Measurements from ENCODE around the gene P4HB. TPM values are rescaled to one million over a fixed set of nuclear protein-coding genes. Genes with fewer than 3 reads are reported as not detected.
A peak's percentile ranks its signal among the peaks of the same experiment; 100 is the strongest.

Gene P4HB
- polyA plus RNA-seq, 1 donor from 2014 or later, result 82.8 TPM

DNA sequence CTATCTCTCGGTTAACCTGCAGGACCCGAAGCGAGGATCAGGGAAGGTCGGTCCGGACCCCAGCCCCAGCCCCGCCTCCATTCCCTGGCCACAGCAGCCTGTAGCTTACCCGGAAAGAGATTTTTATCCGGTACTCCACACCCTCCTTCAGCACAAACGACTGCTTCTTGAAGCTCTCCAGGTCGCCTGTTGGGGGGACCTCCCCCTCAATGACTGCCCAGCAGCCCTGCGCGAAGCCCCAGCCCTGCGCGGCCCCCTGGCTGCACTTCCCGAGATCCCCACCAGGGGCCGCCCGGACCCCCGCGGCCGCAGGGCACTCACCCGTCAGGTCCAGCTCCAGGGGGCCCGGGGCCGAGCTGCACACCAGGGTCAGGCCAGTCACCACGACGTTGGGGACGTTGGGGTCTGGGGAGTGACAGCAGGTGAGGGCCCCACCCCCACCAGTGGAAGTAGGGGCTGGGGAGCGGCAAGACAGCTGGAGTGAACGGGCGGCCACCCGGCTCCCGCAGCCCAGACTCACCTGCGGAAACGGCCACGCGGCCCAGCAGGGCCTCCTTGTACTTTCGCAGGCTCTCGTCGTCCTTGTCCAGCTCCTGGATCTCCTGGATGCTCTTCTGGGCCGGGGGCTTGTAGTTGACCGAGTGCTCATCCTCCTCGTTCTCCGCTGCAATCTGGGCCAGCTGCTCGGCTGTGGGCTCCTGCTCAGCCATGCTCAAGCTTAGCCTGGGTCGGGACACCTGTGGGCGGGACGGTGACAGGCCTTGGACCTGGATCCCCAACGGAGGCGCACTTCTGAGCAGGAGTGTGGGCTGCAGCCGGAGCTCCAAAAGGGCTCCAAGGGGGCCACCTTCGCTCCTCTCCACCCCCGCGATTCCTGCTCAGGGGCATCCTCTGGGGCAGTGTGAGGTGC lies 9.1 kb upstream of the P4HB start:
- peak overlapping the region; percentile 96 for H3K9ac ChIP-seq (ENCODE audit: low read length)
- peak overlapping the region; percentile 97 for H3K4me2 ChIP-seq (ENCODE audit: low read length)
- no peaks in the 10 kb centered on the region for H3F3A ChIP-seq (ENCODE audit: insufficient read depth, low read length, poor library complexity, severe bottlenecking)
- no peaks in the 10 kb centered on the region for H4K20me1 ChIP-seq (ENCODE audit: insufficient read depth)
- no peak overlapping the region for H2AFZ ChIP-seq (ENCODE audit: low read depth, low read length)
- peaks cover 13% of the 10 kb centered on the region for H3K79me2 ChIP-seq (replicated peaks; ENCODE audit: insufficient read depth, low read length)
- TF ChIP-seq TAF1 (IDR thresholded peaks at IDR 0.05; ENCODE audit: low read depth) (no peak), EP300 (conservative IDR thresholded peaks at IDR 0.05; ENCODE audit: poor library complexity, severe bottlenecking) (no peak), RAD21 (conservative IDR thresholded peaks at IDR 0.05) (peak; percentile 30), EZH2 (IDR thresholded peaks at IDR 0.05; ENCODE audit: borderline replicate concordance, insufficient read depth, low read length, poor library complexity, severe bottlenecking) (no peak), MXI1 (conservative IDR thresholded peaks at IDR 0.05; ENCODE audit: poor library complexity, severe bottlenecking) (no peak), POLR2AphosphoS5 (IDR thresholded peaks at IDR 0.05) (no peak), SMC3 (conservative IDR thresholded peaks at IDR 0.05; ENCODE audit: poor library complexity) (peak; percentile 62)
- TF ChIP-seq, protein P1, sequence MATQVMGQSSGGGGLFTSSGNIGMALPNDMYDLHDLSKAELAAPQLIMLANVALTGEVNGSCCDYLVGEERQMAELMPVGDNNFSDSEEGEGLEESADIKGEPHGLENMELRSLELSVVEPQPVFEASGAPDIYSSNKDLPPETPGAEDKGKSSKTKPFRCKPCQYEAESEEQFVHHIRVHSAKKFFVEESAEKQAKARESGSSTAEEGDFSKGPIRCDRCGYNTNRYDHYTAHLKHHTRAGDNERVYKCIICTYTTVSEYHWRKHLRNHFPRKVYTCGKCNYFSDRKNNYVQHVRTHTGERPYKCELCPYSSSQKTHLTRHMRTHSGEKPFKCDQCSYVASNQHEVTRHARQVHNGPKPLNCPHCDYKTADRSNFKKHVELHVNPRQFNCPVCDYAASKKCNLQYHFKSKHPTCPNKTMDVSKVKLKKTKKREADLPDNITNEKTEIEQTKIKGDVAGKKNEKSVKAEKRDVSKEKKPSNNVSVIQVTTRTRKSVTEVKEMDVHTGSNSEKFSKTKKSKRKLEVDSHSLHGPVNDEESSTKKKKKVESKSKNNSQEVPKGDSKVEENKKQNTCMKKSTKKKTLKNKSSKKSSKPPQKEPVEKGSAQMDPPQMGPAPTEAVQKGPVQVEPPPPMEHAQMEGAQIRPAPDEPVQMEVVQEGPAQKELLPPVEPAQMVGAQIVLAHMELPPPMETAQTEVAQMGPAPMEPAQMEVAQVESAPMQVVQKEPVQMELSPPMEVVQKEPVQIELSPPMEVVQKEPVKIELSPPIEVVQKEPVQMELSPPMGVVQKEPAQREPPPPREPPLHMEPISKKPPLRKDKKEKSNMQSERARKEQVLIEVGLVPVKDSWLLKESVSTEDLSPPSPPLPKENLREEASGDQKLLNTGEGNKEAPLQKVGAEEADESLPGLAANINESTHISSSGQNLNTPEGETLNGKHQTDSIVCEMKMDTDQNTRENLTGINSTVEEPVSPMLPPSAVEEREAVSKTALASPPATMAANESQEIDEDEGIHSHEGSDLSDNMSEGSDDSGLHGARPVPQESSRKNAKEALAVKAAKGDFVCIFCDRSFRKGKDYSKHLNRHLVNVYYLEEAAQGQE (IDR thresholded peaks at IDR 0.05; ENCODE audit: borderline replicate concordance), result no peak
- TF ChIP-seq, protein P2, sequence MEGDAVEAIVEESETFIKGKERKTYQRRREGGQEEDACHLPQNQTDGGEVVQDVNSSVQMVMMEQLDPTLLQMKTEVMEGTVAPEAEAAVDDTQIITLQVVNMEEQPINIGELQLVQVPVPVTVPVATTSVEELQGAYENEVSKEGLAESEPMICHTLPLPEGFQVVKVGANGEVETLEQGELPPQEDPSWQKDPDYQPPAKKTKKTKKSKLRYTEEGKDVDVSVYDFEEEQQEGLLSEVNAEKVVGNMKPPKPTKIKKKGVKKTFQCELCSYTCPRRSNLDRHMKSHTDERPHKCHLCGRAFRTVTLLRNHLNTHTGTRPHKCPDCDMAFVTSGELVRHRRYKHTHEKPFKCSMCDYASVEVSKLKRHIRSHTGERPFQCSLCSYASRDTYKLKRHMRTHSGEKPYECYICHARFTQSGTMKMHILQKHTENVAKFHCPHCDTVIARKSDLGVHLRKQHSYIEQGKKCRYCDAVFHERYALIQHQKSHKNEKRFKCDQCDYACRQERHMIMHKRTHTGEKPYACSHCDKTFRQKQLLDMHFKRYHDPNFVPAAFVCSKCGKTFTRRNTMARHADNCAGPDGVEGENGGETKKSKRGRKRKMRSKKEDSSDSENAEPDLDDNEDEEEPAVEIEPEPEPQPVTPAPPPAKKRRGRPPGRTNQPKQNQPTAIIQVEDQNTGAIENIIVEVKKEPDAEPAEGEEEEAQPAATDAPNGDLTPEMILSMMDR (IDR thresholded peaks at IDR 0.05; ENCODE audit: poor library complexity, severe bottlenecking), result peak; percentile 73
- no peaks in the 10 kb centered on the region for H3K27me3 ChIP-seq (ENCODE audit: insufficient read depth, low read depth, low read length)
- H3K9me2 ChIP-seq (ENCODE audit: insufficient read depth, low read length), result no peaks in the 10 kb centered on the region
- H3K27ac ChIP-seq (ENCODE audit: low read length), result peak overlapping the region; percentile 64
- peak overlapping the region; percentile 96 for H3K4me3 ChIP-seq (ENCODE audit: low read length)
- H3K36me3 ChIP-seq (ENCODE audit: insufficient read depth, low read length), result no peaks in the 10 kb centered on the region
- H3K9me3 ChIP-seq (ENCODE audit: low read length), result no peaks in the 10 kb centered on the region

DNA sequence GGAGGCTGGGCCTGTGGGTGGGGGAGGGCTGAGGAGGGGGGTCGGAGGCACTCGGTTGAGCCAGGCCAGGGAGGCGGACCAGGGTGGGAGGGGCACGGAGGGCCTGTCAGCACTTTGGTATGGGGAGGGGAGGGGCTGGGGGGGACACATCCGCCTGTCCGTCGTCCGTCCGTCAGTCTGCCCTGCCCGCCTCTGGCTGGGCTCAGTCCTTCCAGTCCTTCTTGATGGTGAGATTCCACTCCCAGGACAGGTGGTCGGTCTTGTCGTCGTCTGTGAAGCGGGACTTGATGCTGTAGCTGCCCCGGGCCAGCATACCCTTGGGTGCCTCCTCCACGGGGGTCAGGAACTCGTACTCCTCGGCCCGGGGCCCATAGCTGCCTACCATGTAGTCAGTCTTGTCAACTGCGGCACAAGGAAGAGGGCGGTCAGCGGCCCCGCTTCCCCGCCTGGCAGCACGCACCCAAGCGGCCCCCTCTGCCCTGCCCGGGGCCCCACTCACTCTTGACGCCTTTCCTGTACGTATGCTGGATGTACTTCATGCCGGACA lies 8.4 kb upstream of the P4HB start:
- Histone ChIP-seq H4K20me1 (ENCODE audit: insufficient read depth) (no peaks in the 10 kb centered on the region), H3K27ac (ENCODE audit: low read length) (no peak overlapping the region)

More for the DNA sequence above, 8.4 kb upstream of the P4HB start:
- H3K79me2 ChIP-seq (replicated peaks; ENCODE audit: insufficient read depth, low read length), result peaks cover 14% of the 10 kb centered on the region
- H3K36me3 ChIP-seq (ENCODE audit: insufficient read depth, low read length), result no peaks in the 10 kb centered on the region
- no peaks in the 10 kb centered on the region for H3K27me3 ChIP-seq (ENCODE audit: insufficient read depth, low read depth, low read length)
- peak overlapping the region; percentile 96 for H3K4me3 ChIP-seq (ENCODE audit: low read length)
- no peak overlapping the region for H3K4me2 ChIP-seq (ENCODE audit: low read length)
- no peaks in the 10 kb centered on the region for H3F3A ChIP-seq (ENCODE audit: insufficient read depth, low read length, poor library complexity, severe bottlenecking)
- TF ChIP-seq EP300 (conservative IDR thresholded peaks at IDR 0.05; ENCODE audit: poor library complexity, severe bottlenecking) (no peak), SMC3 (conservative IDR thresholded peaks at IDR 0.05; ENCODE audit: poor library complexity) (no peak), RAD21 (conservative IDR thresholded peaks at IDR 0.05) (no peak), TAF1 (IDR thresholded peaks at IDR 0.05; ENCODE audit: low read depth) (no peak), EZH2 (IDR thresholded peaks at IDR 0.05; ENCODE audit: borderline replicate concordance, insufficient read depth, low read length, poor library complexity, severe bottlenecking) (no peak), MXI1 (conservative IDR thresholded peaks at IDR 0.05; ENCODE audit: poor library complexity, severe bottlenecking) (no peak), POLR2AphosphoS5 (IDR thresholded peaks at IDR 0.05) (no peak)
- TF ChIP-seq, protein P1 (IDR thresholded peaks at IDR 0.05; ENCODE audit: borderline replicate concordance), result no peak
- TF ChIP-seq, protein P2 (IDR thresholded peaks at IDR 0.05; ENCODE audit: poor library complexity, severe bottlenecking), result no peak
- no peak overlapping the region for H2AFZ ChIP-seq (ENCODE audit: low read depth, low read length)
- H3K9me3 ChIP-seq (ENCODE audit: low read length), result no peaks in the 10 kb centered on the region
- no peak overlapping the region for H3K9ac ChIP-seq (ENCODE audit: low read length)
- H3K9me2 ChIP-seq (ENCODE audit: insufficient read depth, low read length), result no peaks in the 10 kb centered on the region
